Hypothalamus (tissue), 51 donors: ENCODE results near the gene ZFYVE27.

Experiments used
- DNase-seq, 51 donors: peaks; one replicate each; lab custom pipeline; 2025; lab: John Stamatoyannopoulos, UW

The ZFYVE27 gene

DNA sequence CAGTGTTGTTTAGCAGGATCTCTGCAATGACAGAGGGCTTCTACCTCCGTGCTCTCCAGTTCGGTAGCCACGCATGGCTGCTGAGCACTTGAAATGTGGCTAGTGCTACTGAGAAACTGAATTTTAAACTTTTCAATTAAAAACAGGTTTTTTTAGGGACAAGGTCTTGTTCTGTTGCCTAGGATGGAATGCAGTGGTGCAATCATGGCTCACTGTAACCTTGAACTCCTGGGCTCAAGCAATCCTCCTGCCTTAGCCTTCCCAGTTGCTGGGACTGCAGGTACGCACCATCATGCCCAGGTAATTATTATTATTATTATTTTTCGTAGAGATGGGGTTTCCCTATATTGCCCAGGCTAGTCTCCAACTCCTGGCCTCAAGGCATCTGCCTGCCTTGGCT, 48.3 kb downstream of the ZFYVE27 start:
- DNase-seq, result no peak

DNA sequence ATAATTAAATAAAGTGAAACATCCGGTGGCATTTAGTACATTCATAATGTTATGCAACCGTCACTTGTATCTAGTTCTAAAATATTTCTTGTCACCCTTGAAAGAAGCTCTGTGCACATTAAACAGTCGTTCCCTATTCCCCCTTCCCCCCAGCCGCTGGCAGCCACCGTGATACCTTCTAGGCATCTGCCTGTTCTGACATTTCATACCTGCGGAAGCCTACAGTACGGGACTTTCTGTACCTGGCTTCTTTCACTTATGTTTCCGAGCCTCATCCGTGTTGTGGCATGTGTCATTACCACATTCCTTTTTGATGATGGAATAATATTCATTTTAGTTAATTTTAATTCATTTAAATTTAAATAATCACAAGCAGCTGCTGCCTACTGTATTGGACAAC, 48.8 kb downstream of the ZFYVE27 start:
- no peak for DNase-seq

DNA sequence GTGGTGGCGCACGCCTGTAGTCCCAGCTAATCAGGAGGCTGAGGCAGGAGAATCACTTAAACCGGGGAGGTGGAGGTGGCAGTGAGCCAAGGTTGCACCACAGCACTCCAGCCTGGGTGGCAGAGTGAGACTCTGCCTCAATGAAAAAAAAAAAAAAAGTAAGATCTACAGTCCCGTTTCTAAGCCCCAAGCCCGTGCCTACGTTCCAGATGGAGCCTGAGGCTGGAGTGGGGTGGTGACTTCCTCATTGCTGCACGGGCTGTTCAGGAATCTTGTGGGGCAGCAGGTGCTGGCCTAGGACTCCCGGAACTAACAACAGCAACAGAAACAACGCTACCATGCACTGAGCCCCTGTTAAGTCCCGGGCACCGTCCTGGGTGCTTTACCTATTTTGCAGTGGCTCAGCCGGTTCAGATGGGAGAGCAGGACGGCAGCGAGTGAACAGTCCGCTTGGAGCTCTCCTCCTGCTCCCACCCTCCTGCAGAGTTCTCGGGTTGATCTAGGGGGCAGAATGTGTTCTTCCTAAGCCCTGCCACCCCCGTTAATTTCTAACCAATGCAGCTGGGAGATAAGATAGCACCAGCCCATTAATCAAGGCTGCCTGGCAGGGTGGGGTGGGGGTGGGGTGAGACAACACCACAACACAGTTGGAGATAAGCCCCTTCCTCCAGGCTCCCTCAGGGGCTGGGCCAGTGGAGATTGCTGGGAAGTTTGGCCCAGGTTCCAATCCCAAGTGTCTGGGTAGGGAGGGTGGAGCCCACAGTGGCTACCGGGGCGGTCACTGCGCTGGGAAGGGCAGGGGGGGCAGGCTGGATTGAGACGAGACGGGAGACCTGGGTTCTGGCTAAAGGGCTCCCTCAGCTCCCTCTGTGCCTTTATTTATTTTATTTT, 51.9 kb downstream of the ZFYVE27 start:
- DNase-seq, result no peak

DNA sequence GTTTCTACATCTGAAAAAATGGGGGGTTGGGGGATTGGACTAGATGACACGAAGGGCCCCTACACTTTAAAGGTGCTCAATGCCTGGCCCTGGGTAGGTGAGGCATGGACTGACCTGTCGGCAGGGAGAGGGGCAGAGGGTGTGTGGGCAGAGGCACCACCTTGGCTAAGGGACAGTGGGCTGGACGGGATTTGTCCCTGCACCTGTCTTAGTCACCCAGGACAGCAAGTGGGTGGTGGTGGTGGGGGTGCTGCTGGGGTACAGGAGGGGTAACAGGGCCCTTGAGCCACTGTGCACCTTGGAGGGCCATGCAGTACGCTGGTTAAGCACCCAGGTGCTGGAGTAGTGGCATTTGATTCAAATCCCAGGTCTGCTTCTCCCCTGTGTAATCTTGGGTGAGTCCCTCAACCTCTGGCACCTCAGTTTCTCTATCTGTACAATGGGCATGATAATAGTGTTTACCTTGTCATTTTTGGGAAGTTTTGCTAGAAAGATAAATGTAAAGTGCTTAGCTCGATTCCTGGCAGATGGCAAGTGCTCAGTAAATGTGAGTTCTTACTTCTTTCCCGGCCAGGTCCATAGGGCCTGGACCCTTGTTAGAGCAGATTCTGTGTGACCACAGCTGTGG, 53.0 kb downstream of the ZFYVE27 start:
- DNase-seq, result no peak

DNA sequence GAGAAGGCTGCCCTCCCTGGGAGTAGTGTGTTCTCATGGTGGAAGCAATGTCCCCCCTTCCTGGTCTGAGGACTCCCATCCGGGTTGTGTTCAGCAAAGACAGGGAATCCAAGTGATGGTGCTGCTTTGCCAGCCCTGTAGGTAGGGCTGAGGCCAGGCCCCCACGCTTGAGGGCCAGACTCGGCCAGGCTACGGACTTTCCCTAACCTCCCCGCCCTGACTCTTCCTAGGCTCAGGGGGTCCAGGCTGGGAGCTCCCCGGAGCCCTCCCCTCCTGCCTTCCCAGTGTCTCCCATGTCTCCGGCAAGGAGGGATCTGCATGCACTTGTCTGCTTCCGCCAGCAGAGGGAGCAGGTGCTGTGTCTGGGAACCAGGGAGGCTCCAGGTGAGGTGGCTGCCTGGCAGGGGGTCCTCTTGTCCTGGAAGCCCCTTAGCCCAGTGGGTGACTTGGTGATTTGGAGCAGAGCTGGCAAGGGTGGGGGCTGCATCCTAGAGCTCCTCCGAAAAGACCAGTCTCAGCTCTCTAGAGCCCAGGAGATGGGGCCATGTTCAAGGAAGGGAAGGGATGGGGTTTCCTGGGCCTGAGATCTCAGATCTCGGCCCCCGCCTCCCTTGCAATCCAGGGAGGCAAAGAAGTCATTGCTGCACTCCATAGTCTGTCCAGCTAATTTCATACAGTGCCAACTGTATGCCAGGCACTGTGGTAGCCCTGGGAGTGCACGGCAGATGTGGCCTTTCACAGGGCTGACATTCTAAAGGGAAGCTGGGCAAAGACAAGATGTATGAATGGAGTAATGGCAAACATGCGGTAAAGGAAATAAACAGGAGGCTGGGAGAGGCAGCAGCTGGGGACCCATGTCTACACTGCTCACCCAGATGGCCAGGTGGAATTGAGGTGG, 55.1 kb downstream of the ZFYVE27 start:
- DNase-seq, result peak in 47 of 51 donors; percentile 6 to 73 (median 40)

DNA sequence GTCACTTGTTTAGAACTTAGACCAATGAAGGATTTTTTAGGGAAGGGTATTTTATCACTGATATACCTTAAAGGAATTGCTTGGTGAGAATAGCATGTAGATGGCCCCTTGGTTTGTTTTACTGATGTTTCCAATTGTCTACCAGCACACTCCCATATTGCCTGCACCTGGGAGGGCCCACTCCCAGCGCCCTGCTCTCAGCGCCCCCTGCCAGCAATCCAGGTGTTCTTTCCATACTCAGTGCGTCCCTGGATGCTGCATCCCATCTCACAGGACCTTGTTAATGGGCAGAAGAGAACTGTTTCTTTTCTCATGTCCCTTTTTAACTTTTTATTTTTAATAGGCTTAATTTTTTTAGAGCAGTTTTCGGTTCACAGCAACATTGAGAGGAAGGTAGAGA, 59.0 kb downstream of the ZFYVE27 start:
- DNase-seq, result no peak

DNA sequence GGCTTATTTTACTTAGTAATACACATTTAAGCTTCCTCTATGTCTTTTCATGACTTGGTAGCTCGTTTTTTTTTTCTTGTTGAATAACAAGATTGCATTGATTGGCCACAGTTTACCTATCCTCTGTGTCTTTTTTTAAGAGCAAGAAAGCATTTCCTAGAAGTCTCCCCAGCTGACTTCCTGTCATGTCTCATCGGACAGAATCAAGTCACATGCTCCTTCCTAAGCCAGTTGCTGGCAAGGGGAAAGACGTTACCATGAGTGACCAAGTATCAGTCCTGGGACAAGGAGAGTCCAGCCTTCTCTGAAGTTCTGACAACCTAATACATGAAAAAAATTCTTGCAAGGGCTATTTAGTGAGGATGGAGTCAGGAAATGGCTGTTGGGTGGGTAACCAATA, 59.7 kb downstream of the ZFYVE27 start:
- DNase-seq, result no peak

DNA sequence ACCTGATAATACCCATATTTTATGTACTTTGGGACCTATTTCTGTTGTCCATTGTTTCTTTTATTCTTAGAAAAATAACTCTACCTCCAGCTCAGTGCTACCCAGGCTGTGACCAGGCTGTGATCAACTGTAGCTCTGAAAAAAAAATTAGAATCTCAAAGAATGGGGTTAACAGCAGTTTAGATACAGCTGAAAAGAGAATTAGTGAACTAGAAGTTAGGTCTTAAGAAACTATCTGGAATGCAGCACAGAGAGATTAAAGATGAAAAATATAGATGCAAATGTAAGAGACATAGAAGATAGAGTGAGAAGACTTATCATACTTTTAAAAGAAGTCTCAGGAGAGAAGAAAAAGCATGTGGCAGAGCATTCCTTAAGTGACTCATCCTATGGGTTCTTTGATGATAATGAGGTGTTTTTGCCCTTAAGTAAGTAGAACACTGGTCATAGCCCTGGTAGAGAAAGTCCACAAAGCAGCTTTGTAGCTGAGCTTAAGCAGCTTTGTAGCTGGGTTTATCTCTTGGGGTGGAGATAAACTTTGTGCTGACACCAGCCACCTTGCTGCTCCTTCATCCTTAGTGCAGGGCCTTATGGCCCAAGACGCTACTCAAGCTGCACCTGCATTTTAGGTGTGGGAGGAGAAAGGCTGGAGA, 62.2 kb downstream of the ZFYVE27 start:
- DNase-seq, result no peak

DNA sequence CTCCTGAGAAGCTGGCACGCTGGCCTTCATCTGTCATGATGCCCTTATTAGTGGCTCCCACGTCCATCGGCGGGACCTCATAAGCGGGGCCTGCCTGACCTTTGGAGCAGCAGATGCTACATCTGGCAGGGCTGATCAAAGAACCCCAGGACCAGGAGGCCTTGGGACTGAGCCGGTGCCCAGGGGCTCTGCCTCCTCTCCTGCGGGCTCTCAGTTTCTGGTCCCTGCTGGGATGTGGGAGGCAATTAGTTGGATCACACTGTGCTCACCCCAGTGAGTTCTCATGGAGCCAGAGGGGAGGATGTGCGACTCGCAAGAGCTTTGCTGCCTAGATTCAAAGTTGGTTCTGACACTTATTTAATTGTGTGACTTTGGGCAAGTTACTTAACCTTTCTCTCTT, 63.5 kb downstream of the ZFYVE27 start:
- DNase-seq, result no peak

DNA sequence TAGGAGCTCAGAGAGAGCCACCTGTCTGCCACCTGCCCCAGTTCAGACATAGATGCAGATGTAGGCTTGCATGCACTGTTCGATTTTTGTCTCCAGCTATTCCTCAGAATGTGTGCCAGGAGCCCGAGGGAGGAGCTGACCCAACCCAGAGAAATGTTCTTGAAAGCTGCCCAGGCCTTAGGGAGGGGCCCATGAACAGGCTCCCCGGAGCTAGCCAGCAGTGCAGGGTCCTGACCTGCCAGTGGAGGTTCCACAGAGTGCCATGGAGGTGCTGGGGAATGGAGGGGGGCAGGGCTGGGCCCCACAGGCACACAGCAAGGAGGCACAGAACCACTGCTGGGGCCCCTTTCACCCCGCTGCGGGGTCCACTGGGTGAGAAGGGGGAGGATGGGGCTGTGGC, 64.5 kb downstream of the ZFYVE27 start:
- no peak for DNase-seq

DNA sequence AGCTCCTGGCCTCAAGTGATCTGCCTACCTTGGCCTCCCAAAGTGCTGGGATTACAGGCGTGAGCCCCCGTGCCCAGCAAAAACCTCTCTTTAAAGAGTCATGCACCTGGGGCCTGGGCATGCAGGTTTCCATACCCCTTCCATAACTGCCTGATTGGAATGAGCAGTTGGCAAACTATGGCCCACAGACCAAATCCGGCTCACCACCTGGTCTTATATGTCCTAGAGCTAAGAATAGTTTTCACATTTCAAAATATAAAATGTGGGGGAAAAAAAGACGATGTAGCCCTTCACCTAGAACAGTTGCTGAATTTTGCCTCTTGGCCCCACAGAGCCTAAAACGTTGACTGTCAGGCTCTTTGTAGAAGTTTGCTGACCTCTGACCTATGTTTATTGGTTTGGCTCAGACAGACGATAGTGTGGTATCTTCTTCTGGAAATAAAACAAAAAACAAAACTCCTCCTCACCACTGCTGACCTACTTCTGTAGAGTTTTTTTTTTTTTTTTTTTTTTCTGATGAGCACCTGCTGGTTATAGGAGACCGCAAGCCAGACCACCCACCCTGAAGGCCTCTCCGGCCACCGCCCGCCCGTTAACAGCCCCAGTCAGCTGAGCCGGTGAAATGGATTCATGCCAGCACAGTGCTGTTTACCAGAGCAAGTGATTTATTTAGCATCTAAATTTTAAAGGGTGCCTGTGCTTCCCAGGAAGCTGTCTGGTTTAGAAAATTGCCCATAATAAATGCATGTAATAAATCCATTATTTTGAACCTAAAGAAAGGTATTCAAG, 68.4 kb downstream of the ZFYVE27 start:
- peak in 1 of 51 donors; percentile 8 for DNase-seq

DNA sequence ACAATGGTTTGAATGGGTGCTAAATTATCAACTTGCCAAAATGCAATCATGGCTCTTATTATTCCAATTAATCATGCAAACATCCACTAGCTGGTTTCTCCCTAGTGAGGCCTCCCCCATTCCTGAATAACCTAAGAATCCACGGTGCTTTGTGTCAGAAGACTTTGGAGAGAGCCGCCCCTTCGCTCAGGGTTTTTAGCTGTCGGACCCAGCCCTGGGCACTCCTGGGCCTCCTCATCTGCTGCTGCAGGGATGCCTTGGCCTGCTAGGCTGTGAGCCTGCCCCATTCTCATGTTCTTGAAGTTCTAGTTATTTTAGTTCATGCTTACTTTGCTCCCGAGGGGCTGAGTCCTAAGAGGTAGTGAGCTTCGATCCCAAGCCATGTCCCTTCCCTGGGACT, 69.0 kb downstream of the ZFYVE27 start:
- DNase-seq, result no peak

DNA sequence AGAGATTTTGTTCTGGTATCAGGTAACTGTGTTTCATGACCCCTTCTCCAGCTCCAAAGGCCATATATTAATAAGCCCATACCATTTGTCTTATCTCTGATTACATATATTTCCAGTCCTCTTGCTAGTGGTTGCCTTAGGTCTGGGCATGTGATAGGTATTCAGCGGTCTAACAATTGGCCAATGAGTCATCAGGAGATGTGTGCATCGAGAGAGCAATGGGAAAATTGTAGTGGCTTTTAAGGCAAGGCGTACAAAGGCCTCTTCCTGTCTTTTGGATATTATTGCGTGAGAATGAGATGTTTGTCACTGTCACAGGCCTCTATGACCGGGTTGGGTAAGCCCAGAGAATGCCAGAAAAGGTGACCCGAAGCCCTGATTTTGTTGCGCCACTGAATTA, 73.5 kb downstream of the ZFYVE27 start:
- no peak for DNase-seq
